ENCODE results near the gene CD209.
"Not testable (repeated sequence)": the region's sequence is repeated elsewhere in the genome, so short reads cannot be mapped to it uniquely, and the experiment has no call there.

GRCh38 chr19:7764157-7764556, 16.8 kb upstream of the CD209 start:
- TF ChIP-seq, protein P1, sequence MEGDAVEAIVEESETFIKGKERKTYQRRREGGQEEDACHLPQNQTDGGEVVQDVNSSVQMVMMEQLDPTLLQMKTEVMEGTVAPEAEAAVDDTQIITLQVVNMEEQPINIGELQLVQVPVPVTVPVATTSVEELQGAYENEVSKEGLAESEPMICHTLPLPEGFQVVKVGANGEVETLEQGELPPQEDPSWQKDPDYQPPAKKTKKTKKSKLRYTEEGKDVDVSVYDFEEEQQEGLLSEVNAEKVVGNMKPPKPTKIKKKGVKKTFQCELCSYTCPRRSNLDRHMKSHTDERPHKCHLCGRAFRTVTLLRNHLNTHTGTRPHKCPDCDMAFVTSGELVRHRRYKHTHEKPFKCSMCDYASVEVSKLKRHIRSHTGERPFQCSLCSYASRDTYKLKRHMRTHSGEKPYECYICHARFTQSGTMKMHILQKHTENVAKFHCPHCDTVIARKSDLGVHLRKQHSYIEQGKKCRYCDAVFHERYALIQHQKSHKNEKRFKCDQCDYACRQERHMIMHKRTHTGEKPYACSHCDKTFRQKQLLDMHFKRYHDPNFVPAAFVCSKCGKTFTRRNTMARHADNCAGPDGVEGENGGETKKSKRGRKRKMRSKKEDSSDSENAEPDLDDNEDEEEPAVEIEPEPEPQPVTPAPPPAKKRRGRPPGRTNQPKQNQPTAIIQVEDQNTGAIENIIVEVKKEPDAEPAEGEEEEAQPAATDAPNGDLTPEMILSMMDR (IDR thresholded peaks at IDR 0.05): not testable (repeated sequence)
- TF ChIP-seq EZH2, EZH2phosphoT487 (IDR thresholded peaks at IDR 0.05): not testable (repeated sequence)

Data from neural progenitor cell (in vitro differentiated cells).